Type B pancreatic cell (in vitro differentiated cells): ENCODE results near the gene DYNLT4. TPM values are rescaled to one million over a fixed set of nuclear protein-coding genes. Genes with fewer than 3 reads are reported as not detected.
A peak's percentile ranks its signal among the peaks of the same experiment; 100 is the strongest.

ENCODE experiments used
- DNase-seq: peaks from one replicate; pipeline ENCODE4 v3.0.0; 2021; ENCODE audit warnings: mixed read lengths; ENCODE audit not compliant: unreplicated experiment; ENCODE audit errors: extremely low spot score
- H3K27ac Mint-ChIP-seq: 2 replicates; pipeline ENCODE4 v1.8.0; 2021; ENCODE audit warnings: mild to moderate bottlenecking, mixed read lengths
- H3K27me3 Mint-ChIP-seq: 2 replicates; pipeline ENCODE4 v1.8.0; 2021; ENCODE audit warnings: mixed read lengths
- H3K36me3 Mint-ChIP-seq: 2 replicates; pipeline ENCODE4 v1.8.0; 2021; ENCODE audit warnings: mixed read lengths
- H3K4me1 Mint-ChIP-seq: one replicate; pipeline ENCODE4 v1.8.0; 2021; ENCODE audit warnings: mixed read lengths; ENCODE audit not compliant: unreplicated experiment
- H3K4me3 Mint-ChIP-seq: 2 replicates; pipeline ENCODE4 v1.8.0; 2021; ENCODE audit warnings: mild to moderate bottlenecking, mixed read lengths
- H3K9me3 Mint-ChIP-seq: 2 replicates; pipeline ENCODE4 v1.8.0; 2021; ENCODE audit warnings: mixed read lengths
- total RNA-seq: library from RNA; stranded (reverse); gene quantifications from 2 replicates; pipeline ENCODE4 v1.2.1, GENCODE V29; 2021; ENCODE audit warnings: low replicate concordance
- TF ChIP-seq, protein P1 (sequence below): fragments of 200-600 bp; sonication (generic); conservative IDR thresholded peaks from 2 replicates; pipeline ENCODE4 v1.5.0; 2021; ENCODE audit warnings: antibody characterized with exemption, mild to moderate bottlenecking

DYNLT4 gene
- total RNA-seq, 1 donor from 2014 or later = 1.1 TPM

DNA sequence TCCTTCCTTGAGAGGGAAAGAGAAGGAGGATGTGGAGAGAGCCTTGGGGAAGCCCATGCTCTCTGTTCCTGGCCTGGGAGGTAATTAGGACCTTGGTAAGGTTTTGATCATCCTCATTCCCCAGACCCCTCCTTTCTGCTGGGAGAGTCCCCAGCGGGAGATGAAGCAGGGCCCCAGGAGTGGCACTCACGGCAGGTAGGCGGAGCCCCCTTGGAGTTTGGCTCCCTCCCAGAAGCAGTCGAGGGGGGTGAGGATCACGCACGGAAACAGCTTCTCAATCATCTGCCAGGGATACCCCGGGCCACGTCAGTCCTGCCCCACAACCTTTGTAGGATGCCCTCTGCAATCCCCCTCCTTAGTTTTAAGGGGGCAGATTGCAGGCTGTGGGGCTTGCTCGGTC, 24.4 kb upstream of the DYNLT4 start:
- DNase-seq = no peak
- Mint-ChIP-seq H3K9me3 (no peaks in the 10 kb centered on the region), H3K4me1 (peaks cover 20% of the 10 kb centered on the region), H3K4me3 (peak overlapping the region; percentile 17), H3K27me3 (no peaks in the 10 kb centered on the region), H3K36me3 (no peaks in the 10 kb centered on the region), H3K27ac (peak overlapping the region; percentile 77)
- TF ChIP-seq, protein P1, sequence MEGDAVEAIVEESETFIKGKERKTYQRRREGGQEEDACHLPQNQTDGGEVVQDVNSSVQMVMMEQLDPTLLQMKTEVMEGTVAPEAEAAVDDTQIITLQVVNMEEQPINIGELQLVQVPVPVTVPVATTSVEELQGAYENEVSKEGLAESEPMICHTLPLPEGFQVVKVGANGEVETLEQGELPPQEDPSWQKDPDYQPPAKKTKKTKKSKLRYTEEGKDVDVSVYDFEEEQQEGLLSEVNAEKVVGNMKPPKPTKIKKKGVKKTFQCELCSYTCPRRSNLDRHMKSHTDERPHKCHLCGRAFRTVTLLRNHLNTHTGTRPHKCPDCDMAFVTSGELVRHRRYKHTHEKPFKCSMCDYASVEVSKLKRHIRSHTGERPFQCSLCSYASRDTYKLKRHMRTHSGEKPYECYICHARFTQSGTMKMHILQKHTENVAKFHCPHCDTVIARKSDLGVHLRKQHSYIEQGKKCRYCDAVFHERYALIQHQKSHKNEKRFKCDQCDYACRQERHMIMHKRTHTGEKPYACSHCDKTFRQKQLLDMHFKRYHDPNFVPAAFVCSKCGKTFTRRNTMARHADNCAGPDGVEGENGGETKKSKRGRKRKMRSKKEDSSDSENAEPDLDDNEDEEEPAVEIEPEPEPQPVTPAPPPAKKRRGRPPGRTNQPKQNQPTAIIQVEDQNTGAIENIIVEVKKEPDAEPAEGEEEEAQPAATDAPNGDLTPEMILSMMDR = no peak

GRCh38 chr1:44830900-44831304, 23.8 kb upstream of the DYNLT4 start:
- Mint-ChIP-seq H3K9me3 (no peaks in the 10 kb centered on the region), H3K27me3 (no peaks in the 10 kb centered on the region), H3K36me3 (no peaks in the 10 kb centered on the region), H3K4me3 (no peak overlapping the region), H3K27ac (peak overlapping the region; percentile 77), H3K4me1 (peaks cover 17% of the 10 kb centered on the region)
- no peak for DNase-seq
- TF ChIP-seq, protein P1 = no peak

GRCh38 chr1:44829506-44830384, 22.6 kb upstream of the DYNLT4 start:
- DNase-seq = no peak
- Mint-ChIP-seq H3K27me3 (no peaks in the 10 kb centered on the region), H3K4me3 (no peak overlapping the region), H3K36me3 (no peaks in the 10 kb centered on the region), H3K4me1 (peaks cover 12% of the 10 kb centered on the region), H3K9me3 (no peaks in the 10 kb centered on the region), H3K27ac (no peak overlapping the region)
- TF ChIP-seq, protein P1 = no peak

DNA sequence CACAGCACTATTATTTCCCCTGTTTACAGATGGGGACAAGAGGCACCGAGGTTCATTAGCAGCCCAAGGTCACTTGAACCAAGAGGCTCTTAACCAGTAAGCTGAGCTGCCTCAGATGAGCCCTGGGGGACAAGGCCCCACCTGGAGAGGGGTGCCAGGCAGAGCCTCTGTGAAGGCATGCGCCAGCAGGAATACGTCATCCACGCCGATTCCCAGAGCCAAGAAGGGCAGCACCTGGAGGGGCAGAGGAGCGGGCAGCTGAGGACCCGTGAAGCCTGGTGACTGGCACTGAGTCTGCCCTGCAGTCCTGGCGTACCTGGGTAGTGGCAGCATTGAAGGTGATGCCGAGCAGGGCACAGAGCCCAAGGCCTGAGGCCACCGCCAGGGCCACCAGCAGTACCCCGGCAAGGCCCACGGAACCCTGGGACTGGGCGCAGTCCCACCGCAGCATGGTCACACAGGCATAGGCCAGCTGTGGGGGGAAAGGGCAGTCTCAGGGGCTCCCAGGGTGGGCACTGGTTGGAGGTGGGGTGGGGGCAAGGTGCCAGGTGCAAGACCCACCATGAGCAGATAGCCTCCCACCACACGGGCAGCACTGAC, 21.8 kb upstream of the DYNLT4 start:
- TF ChIP-seq, protein P1 = no peak
- Mint-ChIP-seq H3K36me3 (no peaks in the 10 kb centered on the region), H3K4me1 (peaks cover 12% of the 10 kb centered on the region), H3K27ac (no peak overlapping the region), H3K27me3 (no peaks in the 10 kb centered on the region), H3K4me3 (no peak overlapping the region), H3K9me3 (no peaks in the 10 kb centered on the region)
- DNase-seq = no peak

DNA sequence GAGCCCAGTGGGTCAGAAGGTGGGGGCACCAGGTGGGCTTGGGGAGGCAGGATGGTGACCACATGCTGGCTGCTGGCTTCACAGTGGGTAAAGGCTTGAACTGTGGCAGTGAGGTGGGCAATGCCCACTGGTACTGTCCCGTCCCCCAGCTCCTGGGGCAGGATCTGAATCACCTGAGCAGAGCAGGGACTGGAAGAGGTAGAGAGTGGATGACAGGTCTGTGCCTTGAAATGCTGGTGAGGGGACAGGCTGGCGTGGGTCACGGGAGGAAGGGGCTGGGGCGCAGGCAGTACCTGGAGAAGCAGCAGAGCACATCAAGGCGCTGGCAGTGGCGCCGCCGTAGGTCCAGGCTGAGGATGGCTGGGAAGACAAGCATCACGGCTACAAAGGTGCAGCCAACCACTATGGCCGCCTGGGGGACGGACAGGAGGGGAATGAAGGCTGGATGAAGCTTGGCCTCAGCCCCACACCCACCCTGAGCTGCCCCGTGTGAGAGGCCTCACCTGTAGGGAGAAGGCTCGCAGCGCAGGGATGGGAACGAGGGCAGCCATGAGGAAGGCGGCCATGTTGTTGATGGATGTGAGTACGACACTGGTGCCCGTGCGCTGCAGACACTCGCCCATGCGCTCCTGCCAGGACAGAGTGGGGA, 21.0 kb upstream of the DYNLT4 start:
- Mint-ChIP-seq H3K9me3 (no peaks in the 10 kb centered on the region), H3K27me3 (no peaks in the 10 kb centered on the region), H3K4me1 (peaks cover 12% of the 10 kb centered on the region), H3K4me3 (no peak overlapping the region), H3K27ac (no peak overlapping the region), H3K36me3 (no peaks in the 10 kb centered on the region)
- no peak for DNase-seq
- TF ChIP-seq, protein P1 = no peak
